Measurements from ENCODE around the gene RNU4-1.
"Not testable (repeated sequence)": the region's sequence is repeated elsewhere in the genome, so short reads cannot be mapped to it uniquely, and the experiment has no call there.

The RNU4-1 gene

GRCh38 chr12:120247183-120247582 lies 45.9 kb downstream of the RNU4-1 start:
- Histone ChIP-seq H3K27me3 (ENCODE audit: control insufficient read depth, low read length) (no peaks in the 10 kb centered on the region; the same call in 1 of the 2 replicates), H3K9me3 (ENCODE audit: control insufficient read depth, insufficient read depth, low read length) (no peaks in the 10 kb centered on the region), H3K79me2 (ENCODE audit: control insufficient read depth, low read length) (no peaks in the 10 kb centered on the region), H3K4me3 (ENCODE audit: low read length) (no peak overlapping the region), H3K27ac (ENCODE audit: low read depth, low read length) (no peak overlapping the region), H3F3A (ENCODE audit: control insufficient read depth, insufficient read depth) (no peaks in the 10 kb centered on the region), H4K20me1 (ENCODE audit: control insufficient read depth, insufficient read depth, low read depth, low read length) (no peaks in the 10 kb centered on the region), H3K4me2 (ENCODE audit: low read length) (no peak overlapping the region), H3K9me2 (replicated peaks; ENCODE audit: control insufficient read depth, low read length) (no peaks in the 10 kb centered on the region), H3K4me1 (ENCODE audit: control insufficient read depth, low read length) (peaks cover 6% of the 10 kb centered on the region), H3K36me3 (ENCODE audit: control insufficient read depth, low read length) (no peaks in the 10 kb centered on the region)
- no peak for TF ChIP-seq EZH2phosphoT487 (IDR thresholded peaks at IDR 0.05; ENCODE audit: borderline replicate concordance, low read length)
- TF ChIP-seq CTCF (IDR thresholded peaks at IDR 0.05; ENCODE audit: low read depth, low read length, poor library complexity, severe bottlenecking): no peak

- H3K9me3 ChIP-seq (ENCODE audit: control insufficient read depth, insufficient read depth, low read length); H3K4me1 ChIP-seq (ENCODE audit: control insufficient read depth, low read length); H3K4me3 ChIP-seq (ENCODE audit: low read length); H3F3A ChIP-seq (ENCODE audit: control insufficient read depth, insufficient read depth); H3K4me2 ChIP-seq (ENCODE audit: low read length); H3K27me3 ChIP-seq (ENCODE audit: control insufficient read depth, low read length); H4K20me1 ChIP-seq (ENCODE audit: control insufficient read depth, insufficient read depth, low read depth, low read length); H3K79me2 ChIP-seq (ENCODE audit: control insufficient read depth, low read length); H3K27ac ChIP-seq (ENCODE audit: low read depth, low read length); H3K36me3 ChIP-seq (ENCODE audit: control insufficient read depth, low read length); H3K9me2 ChIP-seq (replicated peaks; ENCODE audit: control insufficient read depth, low read length): not testable (repeated sequence)
Observed at GRCh38 chr12:120246705-120247104, 46.3 kb downstream of the RNU4-1 start.

Data from DOHH2 (cell line).